DMS153 treated with DMSO at 0.1 percent for 48 hours (cell line): ENCODE data around the gene UGT2B10.
A peak's percentile ranks its signal among the peaks of the same experiment; 100 is the strongest.
"Not testable (repeated sequence)": the region's sequence is repeated elsewhere in the genome, so short reads cannot be mapped to it uniquely, and the experiment has no call there.

Experiments
- DNase-seq: peaks from one replicate; lab custom pipeline; 2025; ENCODE audit not compliant: unreplicated experiment; lab: John Stamatoyannopoulos, UW

UGT2B10 gene

GRCh38 chr4:68815617-68816409 is at the start of gene UGT2B10:
TSS of gene UGT2B10 (plus strand) at chr4:68815994. CDS start at chr4:68816020, 26 bp downstream.
- DNase-seq: not testable (repeated sequence)

GRCh38 chr4:68771836-68772235 is 44.0 kb upstream of the UGT2B10 start:
- not testable (repeated sequence) for DNase-seq

- no peak for DNase-seq
Observed at GRCh38 chr4:68773699-68774098, 42.1 kb upstream of the UGT2B10 start.

DNA sequence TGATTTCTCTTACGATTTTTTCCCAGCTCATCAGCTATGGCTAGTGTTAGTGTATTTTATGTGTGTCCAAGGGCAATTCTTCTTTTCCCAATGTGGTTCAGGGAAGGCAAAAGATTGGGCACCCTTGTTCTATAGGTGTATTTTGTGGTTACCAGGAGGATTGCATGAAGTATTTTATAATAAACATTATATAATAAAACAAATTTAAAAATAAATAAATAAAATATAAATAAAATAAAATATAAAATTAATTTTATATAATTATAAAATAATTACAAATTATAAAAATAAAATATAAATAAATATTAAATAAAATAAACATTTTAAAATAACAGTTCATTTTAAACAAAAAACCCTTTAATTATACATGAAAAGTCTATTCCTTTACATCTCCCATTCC is 35.6 kb upstream of the UGT2B10 start:
- DNase-seq: no peak

- DNase-seq: no peak
Observed at GRCh38 chr4:68797048-68797447, 18.7 kb upstream of the UGT2B10 start.

- DNase-seq: no peak
Observed at GRCh38 chr4:68797618-68798017, 18.2 kb upstream of the UGT2B10 start.

DNA sequence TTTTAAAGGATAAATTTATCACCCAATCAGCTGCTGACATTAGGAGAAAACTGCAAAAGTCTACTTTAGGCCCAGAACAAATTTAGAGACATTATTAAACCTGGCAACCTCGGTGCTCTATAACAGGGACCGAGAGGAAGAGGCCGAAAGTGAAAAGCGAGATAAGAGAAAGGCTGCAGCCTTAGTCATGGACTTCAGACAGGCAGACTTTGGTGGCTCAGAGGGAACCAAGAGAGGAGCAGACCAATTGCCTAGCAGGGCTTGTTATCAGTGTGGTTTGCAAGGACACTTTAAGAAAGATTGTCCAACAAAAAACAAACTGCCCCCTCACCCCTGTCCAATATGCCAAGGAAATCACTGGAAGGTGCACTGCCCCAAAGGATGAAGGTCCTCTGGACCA is 12.8 kb upstream of the UGT2B10 start:
- DNase-seq: no peak

DNA sequence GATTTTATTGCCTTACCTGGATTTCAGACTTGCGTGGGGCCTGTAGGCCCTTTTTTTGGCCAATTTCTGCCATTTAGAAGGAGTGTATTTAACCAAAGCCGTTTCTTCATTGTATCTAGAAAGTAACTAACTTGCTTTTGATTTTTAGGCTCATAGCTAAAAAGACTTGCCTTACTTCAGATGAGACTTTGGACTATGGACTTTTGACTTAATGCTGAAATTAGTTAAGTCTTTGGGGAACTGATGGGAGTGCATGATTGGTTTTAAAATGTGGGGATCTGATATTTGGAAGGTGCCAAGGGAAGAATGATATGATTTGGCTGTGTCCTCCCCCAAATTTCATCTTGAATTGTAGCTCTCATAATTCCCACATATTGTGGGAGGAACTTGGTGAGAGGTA is 7.7 kb upstream of the UGT2B10 start:
- no peak for DNase-seq

GRCh38 chr4:68810919-68811318 is 4.9 kb upstream of the UGT2B10 start:
- no peak for DNase-seq

DNA sequence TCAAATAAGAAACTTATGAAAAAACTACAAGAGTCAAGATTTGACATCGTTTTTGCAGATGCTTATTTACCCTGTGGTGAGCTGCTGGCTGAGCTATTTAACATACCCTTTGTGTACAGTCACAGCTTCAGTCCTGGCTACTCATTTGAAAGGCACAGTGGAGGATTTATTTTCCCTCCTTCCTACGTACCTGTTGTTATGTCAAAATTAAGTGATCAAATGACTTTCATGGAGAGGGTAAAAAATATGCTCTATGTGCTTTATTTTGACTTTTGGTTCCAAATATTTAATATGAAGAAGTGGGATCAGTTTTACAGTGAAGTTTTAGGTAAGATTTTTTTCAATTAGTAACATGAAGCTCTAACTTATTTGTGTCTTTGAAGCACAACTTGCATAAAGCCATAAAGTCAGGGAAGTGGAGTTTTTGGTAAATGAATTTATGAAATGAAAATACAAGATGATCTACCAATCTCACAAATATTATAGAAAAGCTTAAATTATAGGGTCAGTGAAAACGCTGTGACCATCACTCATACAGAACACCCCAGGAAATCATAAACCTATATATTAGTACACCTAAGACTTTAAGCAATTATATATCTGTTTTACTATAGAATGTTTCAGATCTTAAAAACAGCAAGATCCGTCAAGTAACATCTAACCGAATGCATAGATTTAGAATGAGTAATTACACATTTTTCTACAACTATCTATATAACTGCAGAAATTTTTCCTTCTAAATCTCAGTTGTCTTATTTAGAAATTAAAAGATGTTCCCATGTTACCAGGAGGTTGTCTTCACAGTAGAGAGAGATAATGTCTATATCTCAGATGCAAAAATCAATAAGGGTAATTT is 844 bp downstream of the UGT2B10 start:
- not testable (repeated sequence) for DNase-seq

- no peak for DNase-seq
Observed at GRCh38 chr4:68817386-68817785, 1.6 kb downstream of the UGT2B10 start.

DNA sequence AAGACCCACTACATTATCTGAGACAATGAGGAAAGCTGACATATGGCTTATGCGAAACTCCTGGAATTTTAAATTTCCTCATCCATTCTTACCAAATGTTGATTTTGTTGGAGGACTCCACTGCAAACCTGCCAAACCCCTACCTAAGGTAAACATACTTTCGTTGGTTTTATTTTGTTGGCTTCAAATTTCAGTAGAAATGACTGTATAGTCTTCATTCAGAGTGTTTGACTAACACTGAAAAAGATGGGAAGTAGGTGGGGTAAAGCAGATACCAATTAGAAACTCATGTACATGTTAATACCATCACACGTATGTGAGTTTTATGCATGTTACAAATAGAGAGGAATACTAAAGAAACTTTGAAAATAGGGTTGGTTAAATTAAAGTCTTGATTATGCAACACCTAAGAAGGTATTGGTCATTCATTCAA is 2.3 kb downstream of the UGT2B10 start:
- peak; percentile 17 for DNase-seq

- DNase-seq: no peak
Observed at GRCh38 chr4:68831642-68832041, 15.8 kb downstream of the UGT2B10 start.

DNA sequence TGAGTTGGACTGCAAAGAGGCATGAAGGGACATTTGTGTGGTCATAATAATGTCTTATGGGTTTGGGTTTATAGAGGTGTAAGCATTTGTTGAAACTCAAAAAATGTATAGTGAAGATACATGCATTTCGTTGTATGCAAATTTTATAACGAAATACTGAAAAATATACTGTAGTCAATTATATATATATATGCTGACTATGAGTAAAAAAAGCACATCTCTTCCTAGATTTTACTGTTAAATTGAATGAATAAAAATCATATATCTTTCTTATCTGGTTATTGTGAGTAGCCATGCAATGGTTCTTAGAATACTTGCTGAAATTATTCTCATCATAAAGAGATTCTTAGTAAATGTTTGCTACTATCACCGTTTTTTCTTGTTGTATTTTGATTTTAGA is 34.5 kb downstream of the UGT2B10 start:
- no peak for DNase-seq

GRCh38 chr4:68855771-68856170 is 40.0 kb downstream of the UGT2B10 start:
- no peak for DNase-seq

- DNase-seq: no peak
Observed at GRCh38 chr4:68858039-68858438, 42.2 kb downstream of the UGT2B10 start.

DNA sequence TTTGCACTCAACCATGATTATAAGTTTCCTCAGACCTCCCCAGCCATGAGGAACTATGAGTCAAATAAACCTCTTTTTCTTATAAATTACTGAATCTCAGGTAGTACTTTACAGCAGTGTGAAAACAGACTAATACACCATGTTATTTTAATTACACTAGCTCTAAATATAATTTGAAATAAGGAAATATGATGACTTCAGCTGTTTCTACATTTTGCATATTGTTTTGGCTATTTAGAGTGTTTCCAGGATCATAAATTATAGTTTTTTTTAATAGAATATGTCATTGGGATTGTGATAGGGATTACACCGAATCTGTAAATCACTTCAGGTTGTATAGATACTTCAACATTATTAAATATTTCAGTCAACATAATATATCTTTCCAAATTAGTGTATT is 43.9 kb downstream of the UGT2B10 start:
- no peak for DNase-seq

DNA sequence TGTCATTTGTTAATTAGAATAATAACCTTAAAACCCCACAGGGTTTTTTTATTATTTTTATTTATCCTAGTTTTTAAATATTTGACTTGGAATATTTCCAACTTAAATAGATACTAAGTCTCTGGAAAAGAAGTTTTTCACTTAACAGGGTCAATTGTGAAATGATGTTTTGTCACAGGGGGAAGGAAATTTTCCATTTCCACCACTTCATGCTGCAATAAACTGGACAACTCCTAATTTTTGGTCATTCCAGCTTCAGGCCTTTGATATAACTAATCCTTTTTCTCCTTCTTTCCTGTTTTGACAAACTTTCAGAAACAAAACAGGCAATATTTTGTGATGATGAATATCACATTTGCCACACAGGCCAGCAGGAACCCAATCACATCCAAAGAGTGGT is 45.3 kb downstream of the UGT2B10 start:
- no peak for DNase-seq

DNA sequence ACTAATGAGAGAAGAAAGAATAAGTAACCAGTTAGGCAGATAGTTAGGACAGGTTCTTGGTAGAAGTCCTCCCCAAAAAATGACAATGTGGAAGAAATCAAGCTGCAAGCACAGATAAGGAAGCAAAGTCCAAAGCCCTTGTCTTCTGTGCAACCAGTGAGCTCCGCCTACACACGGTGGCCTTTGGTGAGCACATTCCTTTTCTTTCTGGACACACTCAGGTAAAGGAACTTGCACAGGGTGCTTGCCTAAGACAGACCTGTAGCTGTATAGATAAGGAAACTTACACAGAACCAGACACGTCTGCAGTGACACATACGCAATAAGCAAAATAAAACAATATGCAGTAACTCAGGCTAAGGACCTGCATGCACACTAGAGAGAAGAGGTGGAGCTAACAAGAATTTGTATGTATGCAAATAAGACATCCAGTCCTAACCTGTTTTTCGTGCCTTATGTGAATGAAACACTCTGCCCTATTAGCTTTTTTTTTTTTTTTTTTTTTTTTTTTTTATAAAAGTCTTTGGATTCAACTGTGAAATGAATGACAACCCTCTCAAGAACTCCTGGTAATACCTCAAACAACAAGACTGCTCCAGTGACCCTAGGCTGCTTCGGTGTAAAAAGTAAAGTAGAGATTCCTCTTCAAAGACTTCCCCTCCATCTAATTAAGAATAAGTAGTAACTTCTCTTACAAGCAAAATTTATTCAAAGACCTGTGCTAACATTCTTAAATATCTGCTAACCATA is 48.8 kb downstream of the UGT2B10 start:
- DNase-seq: no peak

GRCh38 chr4:68865188-68865638 is 49.4 kb downstream of the UGT2B10 start:
- DNase-seq: no peak

- no peak for DNase-seq
Observed at GRCh38 chr4:68865760-68866159, 50.0 kb downstream of the UGT2B10 start.
